Retinal pigment epithelial cell (primary cell): ENCODE results near the gene PEX7.
A peak's percentile ranks its signal among the peaks of the same experiment; 100 is the strongest.
"Not testable (repeated sequence)": the region's sequence is repeated elsewhere in the genome, so short reads cannot be mapped to it uniquely, and the experiment has no call there.

Source experiments
- DNase-seq: peaks from one replicate; pipeline ENCODE4 v3.0.0-alpha.2; 2010; ENCODE audit warnings: low read depth
- H3K4me3 ChIP-seq: 2 replicates; pipeline ENCODE4 v1.5.1; 2011; ENCODE audit warnings: mild to moderate bottlenecking, low read length, control low read depth, moderate library complexity
- TF ChIP-seq, protein P1 (sequence below): conservative IDR thresholded peaks from 2 replicates; pipeline ENCODE4 v1.5.1; 2011; ENCODE audit warnings: low read depth, low read length, control low read depth, inconsistent platforms

PEX7 gene

DNA sequence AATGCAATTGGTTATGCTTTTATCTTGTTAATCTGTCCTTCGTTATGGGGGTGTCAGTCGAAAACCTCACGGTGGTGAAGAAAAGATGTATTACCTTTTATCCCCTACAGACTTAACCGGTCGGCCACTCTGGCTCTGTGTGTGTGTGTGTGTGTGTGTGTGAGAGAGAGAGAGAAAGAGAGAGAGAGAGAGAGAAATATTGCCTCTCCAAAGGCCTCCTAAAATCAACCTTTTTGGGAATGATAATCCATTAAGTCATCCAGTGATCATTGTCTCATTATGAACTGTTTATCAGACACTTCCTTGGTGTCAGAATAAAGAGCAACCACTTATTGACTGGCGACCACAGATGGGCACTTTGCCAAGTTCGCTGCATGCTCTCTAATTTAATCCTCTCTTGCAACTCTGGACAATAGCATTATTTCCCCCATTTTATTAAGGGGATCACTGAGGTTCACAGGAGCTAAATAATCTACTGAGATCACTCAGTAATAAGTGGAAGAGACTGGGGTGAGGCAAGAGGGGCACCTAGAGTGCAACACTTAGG is 130.4 kb downstream of the PEX7 start:
- peak; percentile 28 for DNase-seq
- H3K4me3 ChIP-seq = no peak overlapping the region
- TF ChIP-seq, protein P1, sequence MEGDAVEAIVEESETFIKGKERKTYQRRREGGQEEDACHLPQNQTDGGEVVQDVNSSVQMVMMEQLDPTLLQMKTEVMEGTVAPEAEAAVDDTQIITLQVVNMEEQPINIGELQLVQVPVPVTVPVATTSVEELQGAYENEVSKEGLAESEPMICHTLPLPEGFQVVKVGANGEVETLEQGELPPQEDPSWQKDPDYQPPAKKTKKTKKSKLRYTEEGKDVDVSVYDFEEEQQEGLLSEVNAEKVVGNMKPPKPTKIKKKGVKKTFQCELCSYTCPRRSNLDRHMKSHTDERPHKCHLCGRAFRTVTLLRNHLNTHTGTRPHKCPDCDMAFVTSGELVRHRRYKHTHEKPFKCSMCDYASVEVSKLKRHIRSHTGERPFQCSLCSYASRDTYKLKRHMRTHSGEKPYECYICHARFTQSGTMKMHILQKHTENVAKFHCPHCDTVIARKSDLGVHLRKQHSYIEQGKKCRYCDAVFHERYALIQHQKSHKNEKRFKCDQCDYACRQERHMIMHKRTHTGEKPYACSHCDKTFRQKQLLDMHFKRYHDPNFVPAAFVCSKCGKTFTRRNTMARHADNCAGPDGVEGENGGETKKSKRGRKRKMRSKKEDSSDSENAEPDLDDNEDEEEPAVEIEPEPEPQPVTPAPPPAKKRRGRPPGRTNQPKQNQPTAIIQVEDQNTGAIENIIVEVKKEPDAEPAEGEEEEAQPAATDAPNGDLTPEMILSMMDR = no peak

GRCh38 chr6:136955123-136955522 is 132.7 kb downstream of the PEX7 start:
- no peak overlapping the region for H3K4me3 ChIP-seq
- no peak for DNase-seq
- TF ChIP-seq, protein P1 = no peak

DNA sequence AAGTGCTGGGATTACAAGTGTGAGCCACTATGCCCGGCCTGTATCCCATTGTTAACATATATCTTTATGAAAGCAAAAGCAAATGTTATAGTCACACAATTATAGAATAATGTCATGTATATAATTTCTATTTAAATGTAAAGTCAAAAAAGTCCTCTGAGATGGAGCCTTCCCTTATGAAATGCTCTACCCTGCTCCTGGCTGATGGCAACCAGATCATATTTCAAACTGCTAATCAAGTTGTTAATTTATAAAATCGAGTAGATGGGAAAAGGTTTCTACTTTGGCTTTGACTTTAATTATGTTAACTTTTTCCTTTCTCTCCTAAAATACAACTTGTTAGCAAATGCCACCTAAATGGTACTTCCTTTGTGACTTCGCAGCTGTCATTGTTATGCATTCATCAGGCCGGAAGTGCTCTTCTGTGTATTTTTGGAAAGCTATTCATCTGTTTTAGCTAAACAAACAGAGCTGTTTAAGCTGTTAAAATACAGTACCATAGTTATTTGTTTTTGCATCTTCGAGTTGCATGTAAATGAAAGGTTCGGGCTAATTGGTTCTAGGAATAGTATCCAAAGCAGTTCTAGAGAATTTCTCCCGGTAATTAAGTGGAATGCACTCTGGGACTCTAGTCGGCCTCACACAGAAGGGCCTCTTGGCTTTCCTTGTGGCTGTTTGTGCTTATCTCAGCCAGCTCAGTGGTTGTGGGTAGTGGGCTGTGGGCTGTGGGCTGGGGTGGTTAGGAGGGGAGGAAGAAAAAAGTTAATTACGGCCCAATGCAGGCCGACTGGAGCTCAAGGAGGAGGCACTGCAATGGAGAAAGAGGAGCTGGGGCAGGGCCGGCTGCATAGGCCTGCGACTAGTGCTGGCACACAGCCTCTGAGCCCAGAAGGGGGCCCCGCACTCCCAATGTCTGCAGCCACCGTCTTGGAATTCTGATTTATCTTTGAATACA is 134.5 kb downstream of the PEX7 start:
- TF ChIP-seq, protein P1 = peak; percentile 14
- DNase-seq = no peak
- no peak overlapping the region for H3K4me3 ChIP-seq

DNA sequence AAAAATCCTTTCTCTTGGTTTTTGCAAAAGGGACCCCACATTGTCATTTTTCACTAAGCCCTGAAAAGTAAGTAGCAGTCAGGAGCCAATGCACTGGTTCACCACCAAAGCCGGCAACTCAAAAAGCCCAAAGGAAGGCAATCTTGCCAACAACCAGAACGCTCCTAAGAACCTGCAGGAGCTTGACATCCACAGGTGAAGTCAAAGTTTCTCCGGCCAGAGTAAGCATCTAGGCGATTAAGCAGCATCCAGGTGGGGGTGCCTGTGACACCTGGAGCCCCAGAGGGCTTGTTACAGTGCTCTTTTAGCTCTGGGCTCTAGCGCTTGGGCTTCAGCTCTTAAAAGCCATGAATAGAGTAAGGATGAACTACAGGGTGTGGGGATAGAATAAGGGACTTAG is 135.8 kb downstream of the PEX7 start:
- H3K4me3 ChIP-seq = no peak overlapping the region
- DNase-seq = no peak
- TF ChIP-seq, protein P1 = no peak

- no peak for DNase-seq
- H3K4me3 ChIP-seq = no peak overlapping the region
- TF ChIP-seq, protein P1 = no peak
Observed at GRCh38 chr6:136959471-136959891, 137.1 kb downstream of the PEX7 start.

DNA sequence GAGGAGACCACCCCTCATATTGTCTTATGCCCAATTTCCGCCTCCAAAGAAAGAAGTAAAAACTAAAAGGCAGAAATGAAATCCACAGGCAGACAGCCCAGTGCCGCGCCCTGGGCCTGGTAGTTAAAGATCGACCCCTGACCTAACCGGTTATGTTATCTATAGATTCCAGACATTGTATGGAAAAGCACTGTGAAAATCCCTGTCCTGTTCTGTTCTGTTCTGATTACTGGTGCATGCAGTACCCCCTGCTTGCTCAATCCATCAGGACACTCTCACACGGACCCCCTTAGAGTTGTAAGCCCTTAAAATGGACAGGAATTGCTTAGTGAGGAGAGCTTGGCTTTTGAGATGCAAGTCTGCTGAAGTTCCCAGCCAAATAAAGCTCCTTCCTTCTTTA is 137.5 kb downstream of the PEX7 start:
- not testable (repeated sequence) for DNase-seq, H3K4me3 ChIP-seq

- no peak overlapping the region for H3K4me3 ChIP-seq
- DNase-seq = no peak
- TF ChIP-seq, protein P1 = no peak
Observed at GRCh38 chr6:136960781-136961180, 138.4 kb downstream of the PEX7 start.
